ENCODE data around the gene GDA. TPM values are rescaled to one million over a fixed set of nuclear protein-coding genes. Genes with fewer than 3 reads are reported as not detected.

GDA gene
- total RNA-seq, 1 donor from 2014 or later, result 0.04 TPM

GRCh38 chr9:72210522-72210921 is 61.3 kb downstream of the GDA start:
- TF ChIP-seq CTCF (IDR thresholded peaks at IDR 0.05; ENCODE audit: insufficient read depth, low read length, poor library complexity, severe bottlenecking), result no peak
- no peaks in the 10 kb centered on the region for H3K27me3 ChIP-seq (ENCODE audit: control insufficient read depth, insufficient read depth, low read length)
- H3K4me3 ChIP-seq (ENCODE audit: low read depth, low read length), result no peak overlapping the region
- no peak for DNase-seq (ENCODE audit: low read depth)
- no peaks in the 10 kb centered on the region for H3K36me3 ChIP-seq (ENCODE audit: control insufficient read depth, insufficient read depth, low read length)

GRCh38 chr9:72211047-72211446 is 61.8 kb downstream of the GDA start:
- Histone ChIP-seq H3K27me3 (ENCODE audit: control insufficient read depth, insufficient read depth, low read length) (no peaks in the 10 kb centered on the region), H3K36me3 (ENCODE audit: control insufficient read depth, insufficient read depth, low read length) (no peaks in the 10 kb centered on the region), H3K4me3 (ENCODE audit: low read depth, low read length) (no peak overlapping the region)
- no peak for TF ChIP-seq CTCF (IDR thresholded peaks at IDR 0.05; ENCODE audit: insufficient read depth, low read length, poor library complexity, severe bottlenecking)
- no peak for DNase-seq (ENCODE audit: low read depth)

- DNase-seq (ENCODE audit: low read depth), result no peak
- TF ChIP-seq CTCF (IDR thresholded peaks at IDR 0.05; ENCODE audit: insufficient read depth, low read length, poor library complexity, severe bottlenecking), result no peak
- no peaks in the 10 kb centered on the region for H3K27me3 ChIP-seq (ENCODE audit: control insufficient read depth, insufficient read depth, low read length)
- H3K36me3 ChIP-seq (ENCODE audit: control insufficient read depth, insufficient read depth, low read length), result no peaks in the 10 kb centered on the region
- H3K4me3 ChIP-seq (ENCODE audit: low read depth, low read length), result no peak overlapping the region
Measured at GRCh38 chr9:72213906-72214305, 64.7 kb downstream of the GDA start.

- no peak for TF ChIP-seq CTCF (IDR thresholded peaks at IDR 0.05; ENCODE audit: insufficient read depth, low read length, poor library complexity, severe bottlenecking)
- no peak for DNase-seq (ENCODE audit: low read depth)
- Histone ChIP-seq H3K36me3 (ENCODE audit: control insufficient read depth, insufficient read depth, low read length) (no peaks in the 10 kb centered on the region), H3K27me3 (ENCODE audit: control insufficient read depth, insufficient read depth, low read length) (no peaks in the 10 kb centered on the region), H3K4me3 (ENCODE audit: low read depth, low read length) (no peak overlapping the region)
Measured at GRCh38 chr9:72217306-72217842, 68.1 kb downstream of the GDA start.

GRCh38 chr9:72220589-72220988 is 71.3 kb downstream of the GDA start:
- TF ChIP-seq CTCF (IDR thresholded peaks at IDR 0.05; ENCODE audit: insufficient read depth, low read length, poor library complexity, severe bottlenecking), result no peak
- H3K4me3 ChIP-seq (ENCODE audit: low read depth, low read length), result no peak overlapping the region

GRCh38 chr9:72226146-72226812 is 77.0 kb downstream of the GDA start:
- no peak overlapping the region for H3K4me3 ChIP-seq (ENCODE audit: low read depth, low read length)
- H3K36me3 ChIP-seq (ENCODE audit: control insufficient read depth, insufficient read depth, low read length), result no peaks in the 10 kb centered on the region
- no peaks in the 10 kb centered on the region for H3K27me3 ChIP-seq (ENCODE audit: control insufficient read depth, insufficient read depth, low read length)
- no peak for DNase-seq (ENCODE audit: low read depth)
- no peak for TF ChIP-seq CTCF (IDR thresholded peaks at IDR 0.05; ENCODE audit: insufficient read depth, low read length, poor library complexity, severe bottlenecking)

More at GRCh38 chr9:72220589-72220988, 71.3 kb downstream of the GDA start:
- H3K36me3 ChIP-seq (ENCODE audit: control insufficient read depth, insufficient read depth, low read length), result no peaks in the 10 kb centered on the region
- no peak for DNase-seq (ENCODE audit: low read depth)
- H3K27me3 ChIP-seq (ENCODE audit: control insufficient read depth, insufficient read depth, low read length), result no peaks in the 10 kb centered on the region

Measured in kidney epithelial cell (primary cell).